ENCODE measurements around the gene LCMT2.
A peak's percentile ranks its signal among the peaks of the same experiment; 100 is the strongest.
"Not testable (repeated sequence)": the region's sequence is repeated elsewhere in the genome, so short reads cannot be mapped to it uniquely, and the experiment has no call there.

The LCMT2 gene

GRCh38 chr15:43292375-43293078, 37.8 kb downstream of the LCMT2 start:
- TF ChIP-seq CTCF (conservative IDR thresholded peaks at IDR 0.05; ENCODE audit: low read depth, low read length), result no peak
- peak; percentile 25 for DNase-seq (ENCODE audit: low read depth)
- H3K4me3 ChIP-seq (ENCODE audit: low read depth, low read length), result no peak overlapping the region

- H3K4me3 ChIP-seq (ENCODE audit: low read depth, low read length); DNase-seq (ENCODE audit: low read depth): not testable (repeated sequence)
Measured at GRCh38 chr15:43289656-43290055, 40.7 kb downstream of the LCMT2 start.

- TF ChIP-seq CTCF (conservative IDR thresholded peaks at IDR 0.05; ENCODE audit: low read depth, low read length), result no peak
- DNase-seq (ENCODE audit: low read depth), result no peak
- H3K4me3 ChIP-seq (ENCODE audit: low read depth, low read length), result no peak overlapping the region
Measured at GRCh38 chr15:43287254-43287653, 43.1 kb downstream of the LCMT2 start.

- no peak overlapping the region for H3K4me3 ChIP-seq (ENCODE audit: low read depth, low read length)
- DNase-seq (ENCODE audit: low read depth), result no peak
- TF ChIP-seq CTCF (conservative IDR thresholded peaks at IDR 0.05; ENCODE audit: low read depth, low read length), result no peak
Measured at GRCh38 chr15:43286074-43286473, 44.3 kb downstream of the LCMT2 start.

- peak; percentile 83 for DNase-seq (ENCODE audit: low read depth)
- no peak overlapping the region for H3K4me3 ChIP-seq (ENCODE audit: low read depth, low read length)
- TF ChIP-seq CTCF (conservative IDR thresholded peaks at IDR 0.05; ENCODE audit: low read depth, low read length), result peak; percentile 81
Measured at GRCh38 chr15:43285609-43286037, 44.8 kb downstream of the LCMT2 start.

- no peak for DNase-seq (ENCODE audit: low read depth)
- H3K4me3 ChIP-seq (ENCODE audit: low read depth, low read length), result no peak overlapping the region
- no peak for TF ChIP-seq CTCF (conservative IDR thresholded peaks at IDR 0.05; ENCODE audit: low read depth, low read length)
Measured at GRCh38 chr15:43283526-43283925, 46.8 kb downstream of the LCMT2 start.

- TF ChIP-seq CTCF (conservative IDR thresholded peaks at IDR 0.05; ENCODE audit: low read depth, low read length), result no peak
- no peak for DNase-seq (ENCODE audit: low read depth)
- H3K4me3 ChIP-seq (ENCODE audit: low read depth, low read length), result no peak overlapping the region
Measured at GRCh38 chr15:43281926-43282602, 48.3 kb downstream of the LCMT2 start.
